Retinal pigment epithelial cell (primary cell): Measurements from ENCODE around the gene NEDD4L.

Experiments
- DNase-seq: peaks from one replicate; pipeline ENCODE4 v3.0.0-alpha.2; 2010; ENCODE audit warnings: low read depth
- H3K4me3 ChIP-seq: 2 replicates; pipeline ENCODE4 v1.5.1; 2011; ENCODE audit warnings: mild to moderate bottlenecking, low read length, control low read depth, moderate library complexity
- CTCF ChIP-seq: conservative IDR thresholded peaks from 2 replicates; pipeline ENCODE4 v1.5.1; 2011; ENCODE audit warnings: low read depth, low read length, control low read depth, inconsistent platforms

NEDD4L gene

GRCh38 chr18:58230438-58231179 lies 186.6 kb downstream of the NEDD4L start:
- no peak for TF ChIP-seq CTCF
- H3K4me3 ChIP-seq: no peak overlapping the region
- no peak for DNase-seq

GRCh38 chr18:58231930-58232329 lies 187.9 kb downstream of the NEDD4L start:
- DNase-seq: no peak
- TF ChIP-seq CTCF: peak; percentile 57
- no peak overlapping the region for H3K4me3 ChIP-seq

GRCh38 chr18:58232668-58233067 lies 188.6 kb downstream of the NEDD4L start:
- TF ChIP-seq CTCF: no peak
- no peak for DNase-seq
- H3K4me3 ChIP-seq: no peak overlapping the region

- no peak overlapping the region for H3K4me3 ChIP-seq
- DNase-seq: no peak
- no peak for TF ChIP-seq CTCF
Observed at GRCh38 chr18:58234359-58234741, 190.3 kb downstream of the NEDD4L start.

GRCh38 chr18:58235001-58235436 lies 191.0 kb downstream of the NEDD4L start:
- DNase-seq: no peak
- TF ChIP-seq CTCF: no peak
- no peak overlapping the region for H3K4me3 ChIP-seq

- DNase-seq: no peak
- no peak for TF ChIP-seq CTCF
Observed at GRCh38 chr18:58239879-58240278, 195.9 kb downstream of the NEDD4L start.

GRCh38 chr18:58241026-58241679 lies 197.1 kb downstream of the NEDD4L start:
- no peak overlapping the region for H3K4me3 ChIP-seq
- no peak for TF ChIP-seq CTCF
- no peak for DNase-seq

More at GRCh38 chr18:58239879-58240278, 195.9 kb downstream of the NEDD4L start:
- no peak overlapping the region for H3K4me3 ChIP-seq
